WTC11 (cell line): Measurements from ENCODE around the gene TCEA2. TPM values are rescaled to one million over a fixed set of nuclear protein-coding genes. Genes with fewer than 3 reads are reported as not detected.

Experiments used
- ATAC-seq: fragments of 200-7000 bp; cut with Tn5 transposase; 2 replicates; pipeline ENCODE4 v1.10.0; 2021; ENCODE audit warnings: mild to moderate bottlenecking, moderate library complexity
- CTCF ChIA-PET: fragments of 300-600 bp; sonication (Branson Sonifier 250); formaldehyde crosslinking; loops from one replicate; lab custom pipeline; 2021; ENCODE audit warnings: antibody characterized with exemption; lab: Charles Lee
- POLR2A ChIA-PET: fragments of 350-600 bp; sonication (Branson Sonifier 250); formaldehyde crosslinking; loops from one replicate; lab custom pipeline; 2021; ENCODE audit warnings: antibody characterized with exemption; lab: Charles Lee
- DNase-seq: peaks from one replicate; pipeline ENCODE4 v3.0.0; 2021; ENCODE audit warnings: low spot score
- H3K27ac Mint-ChIP-seq: 2 replicates; pipeline ENCODE4 v1.8.0; 2021; ENCODE audit warnings: mixed read lengths
- H3K27me3 Mint-ChIP-seq: 2 replicates; pipeline ENCODE4 v1.8.0; 2021; ENCODE audit warnings: low read depth, mild to moderate bottlenecking, moderate library complexity, mixed read lengths
- H3K36me3 Mint-ChIP-seq: 2 replicates; pipeline ENCODE4 v1.8.0; 2021; ENCODE audit warnings: mixed read lengths
- H3K4me1 Mint-ChIP-seq: 2 replicates; pipeline ENCODE4 v1.8.0; 2022; ENCODE audit warnings: mixed read lengths
- H3K4me3 Mint-ChIP-seq: 2 replicates; pipeline ENCODE4 v1.8.0; 2021; ENCODE audit warnings: mild to moderate bottlenecking, moderate library complexity, mixed read lengths
- H3K9me3 Mint-ChIP-seq: 2 replicates; pipeline ENCODE4 v1.8.0; 2021; ENCODE audit warnings: mixed read lengths
- ARID4B ChIP-seq: sonication (generic); formaldehyde crosslinking; IDR thresholded peaks from 2 replicates; pipeline ENCODE4 v1.8.0; 2023; ENCODE audit warnings: missing genetic modification reagents, mild to moderate bottlenecking, borderline replicate concordance
- ATF2 ChIP-seq: sonication (generic); formaldehyde crosslinking; IDR thresholded peaks from 2 replicates; pipeline ENCODE4 v1.8.1; 2022; ENCODE audit warnings: low read depth, missing genetic modification reagents, borderline replicate concordance
- ATF3 ChIP-seq: sonication (generic); formaldehyde crosslinking; conservative IDR thresholded peaks from 2 replicates; pipeline ENCODE4 v1.8.1; 2022; ENCODE audit warnings: mild to moderate bottlenecking, missing genetic modification reagents
- CREB1 ChIP-seq: sonication (generic); formaldehyde crosslinking; IDR thresholded peaks from 2 replicates; pipeline ENCODE4 v1.8.0; 2023; ENCODE audit warnings: mild to moderate bottlenecking, missing genetic modification reagents
- E2F4 ChIP-seq: sonication (generic); formaldehyde crosslinking; IDR thresholded peaks from 2 replicates; pipeline ENCODE4 v1.8.1; 2022; ENCODE audit warnings: low read depth, mild to moderate bottlenecking, moderate library complexity, missing genetic modification reagents, borderline replicate concordance
- E2F5 ChIP-seq: sonication (generic); formaldehyde crosslinking; IDR thresholded peaks from 2 replicates; pipeline ENCODE4 v1.8.1; 2022; ENCODE audit warnings: mild to moderate bottlenecking, moderate library complexity, missing genetic modification reagents
- ETV6 ChIP-seq: sonication (generic); formaldehyde crosslinking; IDR thresholded peaks from 2 replicates; pipeline ENCODE4 v1.8.1; 2022; ENCODE audit warnings: mild to moderate bottlenecking, missing genetic modification reagents
- GTF2I ChIP-seq: fragments of 250-450 bp; sonication (Bioruptor Pico); conservative IDR thresholded peaks from 2 replicates; pipeline ENCODE4 v1.4.0; 2021; ENCODE audit warnings: mild to moderate bottlenecking
- HMGA2 ChIP-seq: fragments of 250-450 bp; sonication (Bioruptor Pico); IDR thresholded peaks from 2 replicates; pipeline ENCODE4 v1.4.0; 2021; ENCODE audit warnings: mild to moderate bottlenecking, moderate library complexity
- IRF1 ChIP-seq: sonication (generic); formaldehyde crosslinking; IDR thresholded peaks from 2 replicates; pipeline ENCODE4 v1.8.0; 2023; ENCODE audit warnings: missing genetic modification reagents
- MAX ChIP-seq: sonication (generic); formaldehyde crosslinking; IDR thresholded peaks from 2 replicates; pipeline ENCODE4 v1.8.0; 2022; ENCODE audit warnings: mild to moderate bottlenecking, missing genetic modification reagents
- NFE2L1 ChIP-seq: sonication (generic); formaldehyde crosslinking; IDR thresholded peaks from 2 replicates; pipeline ENCODE4 v1.8.1; 2023; ENCODE audit warnings: missing genetic modification reagents
- NR2C2 ChIP-seq: sonication (generic); formaldehyde crosslinking; IDR thresholded peaks from 2 replicates; pipeline ENCODE4 v1.8.0; 2022; ENCODE audit warnings: mild to moderate bottlenecking, missing genetic modification reagents
- OVOL2 ChIP-seq: fragments of 250-450 bp; sonication (Bioruptor Pico); IDR thresholded peaks from 2 replicates; pipeline ENCODE4 v1.9.0; 2021; ENCODE audit warnings: mild to moderate bottlenecking, borderline replicate concordance
- RELA ChIP-seq: sonication (generic); formaldehyde crosslinking; IDR thresholded peaks from 2 replicates; pipeline ENCODE4 v1.8.1; 2022; ENCODE audit warnings: missing genetic modification reagents, mild to moderate bottlenecking, borderline replicate concordance
- TEAD4 ChIP-seq: sonication (generic); formaldehyde crosslinking; IDR thresholded peaks from 2 replicates; pipeline ENCODE4 v1.8.0; 2022; ENCODE audit warnings: mild to moderate bottlenecking, missing genetic modification reagents
- ZNF425 ChIP-seq: fragments of 250-450 bp; sonication (Bioruptor Pico); conservative IDR thresholded peaks from 2 replicates; pipeline ENCODE4 v1.9.0; 2021; ENCODE audit warnings: mild to moderate bottlenecking
- total RNA-seq: library from RNA; stranded (reverse); gene quantifications from 3 replicates; pipeline ENCODE4 v1.2.3, GENCODE V29; 2021

The TCEA2 gene
- total RNA-seq, 1 experiment from 2014 or later, result 55.8 TPM

GRCh38 chr20:64098471-64099013 is 35.5 kb downstream of the TCEA2 start:
- H3K27ac Mint-ChIP-seq, result no peak overlapping the region
- ChIA-PET CTCF (interaction anchor here (0.9 to 4.7 kb wide), 3 partner anchors 14 to 59 kb away, joined by 3 to 77 read pairs (median 75); partner anchors contain the start of gene LKAAEAR1), POLR2A (no interaction called here)
- H3K4me1 Mint-ChIP-seq, result 0 out of 2 replicates have a peak, but pooled peaks cover under 1% of the 10 kb centered on the region
- H3K27me3 Mint-ChIP-seq, result peaks cover 16% of the 10 kb centered on the region
- peaks cover 6% of the 10 kb centered on the region for H3K36me3 Mint-ChIP-seq
- DNase-seq (no peak), ATAC-seq (no peak)
- H3K4me3 Mint-ChIP-seq, result no peak overlapping the region
- TF ChIP-seq OVOL2 (CRISPR knock-in tag) (no peak), TEAD4 (CRISPR knock-in tag) (no peak), HMGA2 (CRISPR knock-in tag) (no peak), RELA (CRISPR knock-in tag) (no peak), ATF3 (no peak), GTF2I (CRISPR knock-in tag) (no peak), E2F5 (CRISPR knock-in tag) (no peak)
- peaks cover 13% of the 10 kb centered on the region for H3K9me3 Mint-ChIP-seq

GRCh38 chr20:64099086-64099786 is 36.2 kb downstream of the TCEA2 start:
- no peak for TF ChIP-seq NR2C2 (CRISPR knock-in tag)
- no peak for TF ChIP-seq ZNF425
- TF ChIP-seq ETV6 (CRISPR knock-in tag), result no peak
- TF ChIP-seq RELA (CRISPR knock-in tag), result no peak
- TF ChIP-seq NFE2L1 (CRISPR knock-in tag), result no peak
- no peak for TF ChIP-seq TEAD4 (CRISPR knock-in tag)
- TF ChIP-seq CREB1, result no peak
- Mint-ChIP-seq H3K27ac (no peak overlapping the region), H3K36me3 (peaks cover 6% of the 10 kb centered on the region), H3K27me3 (peaks cover 22% of the 10 kb centered on the region), H3K4me3 (no peak overlapping the region), H3K9me3 (peaks cover 13% of the 10 kb centered on the region), H3K4me1 (peaks cover 8% of the 10 kb centered on the region)
- ChIA-PET CTCF (interaction anchor here (0.9 to 4.7 kb wide), 4 partner anchors 15 to 60 kb away, joined by 3 to 77 read pairs (median 40); partner anchors contain the start of gene LKAAEAR1), POLR2A (no interaction called here)
- DNase-seq (no peak), ATAC-seq (no peak)

GRCh38 chr20:64099880-64100565 is 37.0 kb downstream of the TCEA2 start:
- Mint-ChIP-seq H3K4me1 (peaks cover 8% of the 10 kb centered on the region), H3K27me3 (peaks cover 22% of the 10 kb centered on the region), H3K9me3 (peaks cover 13% of the 10 kb centered on the region), H3K27ac (no peak overlapping the region), H3K36me3 (peaks cover 6% of the 10 kb centered on the region), H3K4me3 (no peak overlapping the region)
- no peak for DNase-seq
- ChIA-PET POLR2A (no interaction called here), CTCF (interaction anchor here (0.9 to 4.7 kb wide), 3 partner anchors 15 to 20 kb away, joined by 4 to 77 read pairs (median 75); partner anchors contain the start of gene LKAAEAR1)
- no peak for ATAC-seq
- no peak for TF ChIP-seq ARID4B (CRISPR knock-in tag)
- TF ChIP-seq ATF2 (CRISPR knock-in tag), result no peak
- no peak for TF ChIP-seq MAX
- no peak for TF ChIP-seq GTF2I (CRISPR knock-in tag)
- no peak for TF ChIP-seq IRF1 (CRISPR knock-in tag)
- no peak for TF ChIP-seq E2F4
